Measurements from ENCODE around the gene ATXN1L.

DNA sequence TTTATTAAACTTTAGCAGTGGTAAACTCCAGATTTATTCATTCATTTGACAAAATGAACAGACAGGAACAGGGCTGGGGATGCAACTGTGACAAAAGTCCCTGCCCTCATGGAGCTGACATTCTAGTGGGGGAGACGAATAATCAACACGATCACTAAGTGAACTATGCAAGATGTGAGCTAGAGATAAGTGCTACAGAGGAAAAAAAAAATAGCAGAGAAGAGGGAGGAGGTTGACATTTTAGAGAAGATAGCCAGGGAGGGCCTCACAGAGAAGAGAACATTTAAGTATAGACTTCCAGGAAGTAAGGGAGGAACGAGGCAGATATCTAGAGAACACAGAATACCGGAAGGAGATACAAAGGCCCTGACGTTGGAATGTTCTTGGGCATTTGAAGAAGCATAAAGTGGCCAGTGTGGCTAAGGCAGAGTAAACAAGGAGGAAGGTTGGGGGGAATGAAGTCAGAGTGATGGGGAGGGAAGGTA is 19.2 kb upstream of the ATXN1L start:
- TF ChIP-seq, protein P1, sequence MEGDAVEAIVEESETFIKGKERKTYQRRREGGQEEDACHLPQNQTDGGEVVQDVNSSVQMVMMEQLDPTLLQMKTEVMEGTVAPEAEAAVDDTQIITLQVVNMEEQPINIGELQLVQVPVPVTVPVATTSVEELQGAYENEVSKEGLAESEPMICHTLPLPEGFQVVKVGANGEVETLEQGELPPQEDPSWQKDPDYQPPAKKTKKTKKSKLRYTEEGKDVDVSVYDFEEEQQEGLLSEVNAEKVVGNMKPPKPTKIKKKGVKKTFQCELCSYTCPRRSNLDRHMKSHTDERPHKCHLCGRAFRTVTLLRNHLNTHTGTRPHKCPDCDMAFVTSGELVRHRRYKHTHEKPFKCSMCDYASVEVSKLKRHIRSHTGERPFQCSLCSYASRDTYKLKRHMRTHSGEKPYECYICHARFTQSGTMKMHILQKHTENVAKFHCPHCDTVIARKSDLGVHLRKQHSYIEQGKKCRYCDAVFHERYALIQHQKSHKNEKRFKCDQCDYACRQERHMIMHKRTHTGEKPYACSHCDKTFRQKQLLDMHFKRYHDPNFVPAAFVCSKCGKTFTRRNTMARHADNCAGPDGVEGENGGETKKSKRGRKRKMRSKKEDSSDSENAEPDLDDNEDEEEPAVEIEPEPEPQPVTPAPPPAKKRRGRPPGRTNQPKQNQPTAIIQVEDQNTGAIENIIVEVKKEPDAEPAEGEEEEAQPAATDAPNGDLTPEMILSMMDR (conservative IDR thresholded peaks at IDR 0.05), result no peak
- TF ChIP-seq EZH2 (IDR thresholded peaks at IDR 0.05; ENCODE audit: low read depth), result no peak
